H1 (cell line): ENCODE data around the gene EPB41L5. TPM values are rescaled to one million over a fixed set of nuclear protein-coding genes. Genes with fewer than 3 reads are reported as not detected.

ENCODE experiments used
- CTCF ChIA-PET: fragments of 300-600 bp; sonication (Branson Sonifier 250); formaldehyde crosslinking; loops from one replicate; lab custom pipeline; 2021; ENCODE audit not compliant: partially characterized antibody; lab: Charles Lee
- POLR2A ChIA-PET: fragments of 300-600 bp; sonication (Branson Sonifier 250); formaldehyde crosslinking; loops from one replicate; lab custom pipeline; 2021; ENCODE audit warnings: inconsistent platforms; ENCODE audit not compliant: partially characterized antibody; lab: Charles Lee
- DNase-seq, 2 experiments: peaks; one replicate each; pipeline versions ENCODE4 v3.0.0 to v3.0.0-alpha.2; 2010 to 2022; ENCODE audit warnings: low spot score in 2 of 2, low read depth in 1 of 2, mixed read lengths in 1 of 2
- FAIRE-seq: peaks from 2 replicates; lab custom pipeline; 2011; peaks lifted over from hg19 to GRCh38; lab: Jason Lieb, UNC
- H2AFZ ChIP-seq: 2 replicates; pipeline ENCODE4 v1.8.1; 2012; ENCODE audit warnings: low read length, inconsistent platforms
- H2AK5ac ChIP-seq: 2 replicates; pipeline ENCODE4 v1.6.1; 2013; ENCODE audit warnings: low read depth, low read length
- H2BK120ac ChIP-seq: replicated peaks from 2 replicates; pipeline ENCODE3; 2013; ENCODE audit warnings: low read depth, low read length, inconsistent platforms
- H2BK12ac ChIP-seq: 2 replicates; pipeline ENCODE4 v1.6.1; 2013; ENCODE audit warnings: low read depth, low read length
- H2BK15ac ChIP-seq: 2 replicates; pipeline ENCODE4 v1.6.1; 2013; ENCODE audit warnings: low read length
- H2BK20ac ChIP-seq: 2 replicates; pipeline ENCODE4 v1.6.1; 2013; ENCODE audit warnings: low read length
- H2BK5ac ChIP-seq: 2 replicates; pipeline ENCODE4 v1.6.1; 2013; ENCODE audit warnings: low read depth, low read length
- H3K14ac ChIP-seq: 2 replicates; pipeline ENCODE4 v1.6.1; 2013; ENCODE audit warnings: inconsistent platforms; ENCODE audit not compliant: insufficient read length
- H3K18ac ChIP-seq: 2 replicates; pipeline ENCODE4 v1.6.1; 2013; ENCODE audit warnings: low read length; ENCODE audit errors: extremely low read depth
- H3K23ac ChIP-seq: 2 replicates; pipeline ENCODE4 v1.6.1; 2013; ENCODE audit warnings: inconsistent platforms; ENCODE audit not compliant: insufficient read length
- H3K23me2 ChIP-seq: 2 replicates; pipeline ENCODE4 v1.6.1; 2013; ENCODE audit warnings: low read depth, low read length
- H3K27ac ChIP-seq: 2 replicates; pipeline ENCODE4 v1.6.1; 2011; ENCODE audit warnings: low read depth, low read length, inconsistent platforms
- H3K27me3 ChIP-seq, 4 experiments: replicated peaks in 1 of 4; 1 replicate in 1 of 4; 2 replicates in 3 of 4; pipeline versions ENCODE4 v1.6.1 to v1.8.1; 2011 to 2013; ENCODE audit warnings: low read length in 3 of 4, mild to moderate bottlenecking in 3 of 4, inconsistent platforms in 2 of 4, mixed read lengths in 2 of 4, moderate library complexity in 1 of 4; ENCODE audit not compliant: control insufficient read depth in 3 of 4, insufficient read depth in 3 of 4; ENCODE audit errors: extremely low read depth in 1 of 4
- H3K36me3 ChIP-seq, 4 experiments: 2 replicates each; pipeline versions ENCODE4 v1.6.1 to v1.8.1; 2011 to 2013; ENCODE audit warnings: mild to moderate bottlenecking in 4 of 4, low read length in 3 of 4, moderate library complexity in 2 of 4, control low read depth in 1 of 4, inconsistent platforms in 1 of 4; ENCODE audit not compliant: insufficient read depth in 4 of 4, control insufficient read depth in 2 of 4
- H3K4ac ChIP-seq: replicated peaks from 2 replicates; pipeline ENCODE3; 2013; ENCODE audit warnings: low read length, low read depth, mixed read lengths, inconsistent platforms; ENCODE audit not compliant: insufficient read length
- H3K4me1 ChIP-seq, 4 experiments: replicated peaks in 1 of 4; 1 replicate in 1 of 4; 2 replicates in 3 of 4; pipeline versions ENCODE4 v1.6.1 to v1.8.1; 2011 to 2013; ENCODE audit warnings: low read length in 3 of 4, inconsistent platforms in 2 of 4, mixed read lengths in 1 of 4; ENCODE audit not compliant: insufficient read depth in 4 of 4, control insufficient read depth in 3 of 4
- H3K4me2 ChIP-seq, 2 experiments: 2 replicates each; pipeline versions ENCODE4 v1.6.1 to v1.8.1; 2011 to 2013; ENCODE audit warnings: low read depth in 2 of 2, low read length in 2 of 2, control low read depth in 1 of 2, inconsistent platforms in 1 of 2, mild to moderate bottlenecking in 1 of 2; ENCODE audit not compliant: insufficient read depth in 1 of 2
- H3K4me3 ChIP-seq, 4 experiments: fragments of 200-600, 300-600 bp in 1 of 4; sonication (generic), shearing (Covaris generic), sonication (Bioruptor Twin) in 1 of 4; 2 replicates each; pipeline versions ENCODE4 v1.5.1 to v1.8.1; 2011 to 2016; ENCODE audit warnings: low read length in 4 of 4, low read depth in 3 of 4, control low read depth in 2 of 4, inconsistent platforms in 2 of 4, mild to moderate bottlenecking in 2 of 4, mixed read lengths in 1 of 4, moderate library complexity in 1 of 4; ENCODE audit not compliant: insufficient read depth in 2 of 4; ENCODE audit errors: extremely low read depth in 1 of 4
- H3K56ac ChIP-seq: replicated peaks from 2 replicates; pipeline ENCODE3; 2013; ENCODE audit warnings: low read depth, mild to moderate bottlenecking, mixed read lengths, low read length, inconsistent platforms; ENCODE audit not compliant: insufficient read length
- H3K79me1 ChIP-seq: 2 replicates; pipeline ENCODE4 v1.6.1; 2013; ENCODE audit warnings: low read depth, low read length, control low read depth
- H3K79me2 ChIP-seq, 2 experiments: 2 replicates each; pipeline versions ENCODE4 v1.6.1 to v1.8.1; 2012 to 2013; ENCODE audit warnings: low read length in 2 of 2, mild to moderate bottlenecking in 2 of 2, inconsistent platforms in 1 of 2; ENCODE audit not compliant: insufficient read depth in 2 of 2, control insufficient read depth in 1 of 2
- H3K9ac ChIP-seq, 4 experiments: replicated peaks in 1 of 4; 1 replicate in 1 of 4; 2 replicates in 3 of 4; pipeline versions ENCODE4 v1.6.1 to v1.8.1; 2011 to 2013; ENCODE audit warnings: low read depth in 3 of 4, low read length in 3 of 4, control low read depth in 2 of 4, mild to moderate bottlenecking in 2 of 4, moderate library complexity in 2 of 4, inconsistent platforms in 1 of 4; ENCODE audit errors: extremely low read depth in 1 of 4
- H3K9me3 ChIP-seq, 2 experiments: 2 replicates each; pipeline versions ENCODE4 v1.6.1 to v1.8.1; 2012 to 2013; ENCODE audit warnings: mild to moderate bottlenecking in 2 of 2, moderate library complexity in 2 of 2, control low read depth in 1 of 2, inconsistent platforms in 1 of 2, low read depth in 1 of 2, low read length in 1 of 2, mixed read lengths in 1 of 2; ENCODE audit not compliant: insufficient read depth in 2 of 2
- H4K20me1 ChIP-seq, 2 experiments: replicated peaks in 1 of 2; 2 replicates each; pipeline versions ENCODE3 to v1.8.1; 2011 to 2013; ENCODE audit warnings: inconsistent platforms in 2 of 2, low read length in 2 of 2, mild to moderate bottlenecking in 1 of 2; ENCODE audit not compliant: insufficient read depth in 2 of 2, control insufficient read depth in 1 of 2
- H4K5ac ChIP-seq: 2 replicates; pipeline ENCODE4 v1.6.1; 2013; ENCODE audit warnings: low read length, low read depth, mixed read lengths, inconsistent platforms; ENCODE audit not compliant: insufficient read length
- H4K8ac ChIP-seq: 2 replicates; pipeline ENCODE4 v1.8.0; 2013; ENCODE audit warnings: mild to moderate bottlenecking, moderate library complexity, low read length, inconsistent platforms; ENCODE audit not compliant: insufficient read depth; ENCODE audit errors: extremely low read depth
- H4K91ac ChIP-seq: replicated peaks from 2 replicates; pipeline ENCODE3; 2013; ENCODE audit warnings: low read length, mixed read lengths, inconsistent platforms; ENCODE audit not compliant: insufficient read length
- CHD2 ChIP-seq: IDR thresholded peaks from 2 replicates; pipeline ENCODE4 v1.6.1; 2012; ENCODE audit warnings: low read length, improper control_type of control experiment
- CTBP2 ChIP-seq: IDR thresholded peaks from 2 replicates; pipeline ENCODE4 v1.7.0; 2011; ENCODE audit warnings: borderline replicate concordance, mild to moderate bottlenecking, moderate library complexity, mixed read lengths, low read length; ENCODE audit not compliant: insufficient read depth, insufficient read length
- EP300 ChIP-seq, 2 experiments: IDR thresholded peaks; 1 replicate in 1 of 2; 2 replicates in 1 of 2; pipeline ENCODE4 v1.6.1; 2011 to 2012; ENCODE audit warnings: low read depth in 2 of 2, low read length in 2 of 2, mild to moderate bottlenecking in 2 of 2, borderline replicate concordance in 1 of 2, inconsistent platforms in 1 of 2, moderate library complexity in 1 of 2
- EZH2 ChIP-seq: fragments of 200-600 bp; sonication (generic); IDR thresholded peaks from 2 replicates; pipeline ENCODE4 v1.7.1; 2012; ENCODE audit warnings: low read depth, mild to moderate bottlenecking, moderate library complexity, low read length, inconsistent platforms; ENCODE audit not compliant: severe bottlenecking
- FOSL1 ChIP-seq: IDR thresholded peaks from 2 replicates; pipeline ENCODE4 v1.6.1; 2011; ENCODE audit warnings: mild to moderate bottlenecking, low read depth, low read length, moderate library complexity; ENCODE audit not compliant: insufficient read depth
- POLR2A ChIP-seq, 2 experiments: IDR thresholded peaks; 1 replicate in 1 of 2; 2 replicates in 1 of 2; pipeline ENCODE4 v1.6.1; 2011; ENCODE audit warnings: low read depth in 2 of 2, low read length in 2 of 2, mild to moderate bottlenecking in 2 of 2; ENCODE audit errors: control extremely low read depth in 1 of 2
- RBBP5 ChIP-seq: IDR thresholded peaks from 2 replicates; pipeline ENCODE4 v1.7.1; 2012; ENCODE audit warnings: low read depth, mild to moderate bottlenecking, inconsistent platforms, low read length, moderate library complexity, borderline replicate concordance
- RXRA ChIP-seq: IDR thresholded peaks from 2 replicates; pipeline ENCODE4 v1.6.1; 2011; ENCODE audit warnings: low read depth, mild to moderate bottlenecking, low read length, moderate library complexity; ENCODE audit not compliant: insufficient read depth
- SRF ChIP-seq: IDR thresholded peaks from 2 replicates; pipeline ENCODE4 v1.6.1; 2011; ENCODE audit warnings: mild to moderate bottlenecking, low read depth, low read length, moderate library complexity
- TAF1 ChIP-seq: IDR thresholded peaks from 2 replicates; pipeline ENCODE4 v1.6.1; 2011; ENCODE audit warnings: mild to moderate bottlenecking, low read depth, low read length
- WGBS, 2 experiments: shearing (Covaris generic) in 1 of 2; methylation state at CpG; one replicate each; pipeline versions ENCODE4 v1.1.6 to v1.1.7; 2013 to 2015; ENCODE audit warnings: low lambda C conversion rate in 2 of 2, mixed read lengths in 2 of 2, inconsistent platforms in 1 of 2, low coverage in 1 of 2, missing lambda C conversion rate in 1 of 2; ENCODE audit not compliant: insufficient replicate concordance in 2 of 2, insufficient coverage in 1 of 2, insufficient read length in 1 of 2; ENCODE audit errors: extremely low coverage in 1 of 2, missing lambda C conversion rate in 1 of 2; 5-methylcytosine and 5-hydroxymethylcytosine counted together
- polyA plus RNA-seq, 7 experiments: library from polyadenylated mRNA; depleted of rRNA in 3 of 7; stranded (reverse) in 5 of 7; unstranded in 2 of 7; fragments of >200 nt in 5 of 7; fragments of 200-250 nt in 2 of 7; gene quantifications; 1 replicate in 5 of 7; 2 replicates in 1 of 7; 4 replicates in 1 of 7; pipeline versions ENCODE4 v1.2.1 to v1.2.3, GENCODE V29; 2011 to 2013; ENCODE audit warnings: missing spikeins in 2 of 7, mixed read lengths in 2 of 7
- total RNA-seq: library from RNA; stranded (reverse); fragmentation: NEBNext Ultra II Directional; extraction: Animal tissue kit (Norgen Biotek cat#: 25700); gene quantifications from 2 replicates; pipeline ENCODE4 v1.2.1, GENCODE V29; 2021

EPB41L5 gene
- total and polyA plus RNA-seq, 2 of the 8 experiments (the other 6 are each of a cell fraction or from before 2014, with no cell fraction given): 13.5 to 32.3 TPM

- ChIA-PET CTCF (interaction anchor here (1.5 kb wide), 1 partner anchor 13 kb away, joined by 3 read pairs; no protein-coding TSS in a partner anchor), POLR2A (interaction anchor here (0.8 to 1.2 kb wide), 4 partner anchors 9 to 24 kb away, joined by 3 read pairs; no protein-coding TSS in a partner anchor)
- Histone ChIP-seq H3K23me2 (peaks cover 3% of the 10 kb centered on the region; the same call in 1 of the 2 replicates), H4K20me1 (peaks cover 3 to 5% of the 10 kb centered on the region in 2 experiments), H3K4me1 (peaks cover 0 to 7% (median 6%) of the 10 kb centered on the region in 4 experiments; a peak in 5 of 7 replicates), H3K36me3 (peaks cover 0 to 6% (median 0%) of the 10 kb centered on the region in 4 experiments; a peak in 3 of 8 replicates), H4K5ac (peak within 1 kb of the TSS; percentile 90), H3K79me1 (no peaks in the 10 kb centered on the region), H3K27ac (peak within 1 kb of the TSS; percentile 65; the same call in 1 of the 2 replicates), H3K14ac (no peak within 1 kb of the TSS), H2AK5ac (peak within 1 kb of the TSS; percentile 67; the same call in 1 of the 2 replicates), H3K4ac (no peak within 1 kb of the TSS), H2BK120ac (no peak within 1 kb of the TSS), H3K18ac (peak within 1 kb of the TSS; percentile 87), H3K9ac (peak within 1 kb of the TSS in 3 of 4 experiments; percentile 51 to 84 (median 64); a peak in 5 of 7 replicates), H3K79me2 (peaks cover 0 to 2% of the 10 kb centered on the region in 2 experiments; a peak in 1 of 4 replicates), H3K4me2 (peak within 1 kb of the TSS; percentile 67 to 76), H4K91ac (peak within 1 kb of the TSS; percentile 46), H2AFZ (peak within 1 kb of the TSS; percentile 35; the same call in 1 of the 2 replicates), H2BK12ac (no peak within 1 kb of the TSS), H3K56ac (peak within 1 kb of the TSS; percentile 51), H3K4me3 (peak within 1 kb of the TSS; percentile 49 to 78 (median 52)), H2BK20ac (no peak within 1 kb of the TSS), H2BK5ac (no peak within 1 kb of the TSS), H3K9me3 (peaks cover 7 to 9% of the 10 kb centered on the region in 2 experiments), H4K8ac (peak within 1 kb of the TSS; percentile 96), H2BK15ac (0 out of 2 replicates have a peak within 1 kb of the TSS, but pooled peaks have one; percentile 29), H3K23ac (no peak within 1 kb of the TSS), H3K27me3 (peaks cover 13 to 45% (median 29%) of the 10 kb centered on the region in 4 experiments)
- FAIRE-seq (no peak), DNase-seq (peak in 1 of 2 experiments; percentile 93)
- 5% methylated on average over 83 of the region's 108 CpGs; no CpG with 5 or more reads in 1 of the 2 experiments for WGBS, 2 experiments
- peak; percentile 59 for TF ChIP-seq TAF1
- TF ChIP-seq SRF: no peak
- no peak for TF ChIP-seq FOSL1
- no peak for TF ChIP-seq EZH2
- no peak for TF ChIP-seq CTBP2
- no peak for TF ChIP-seq RXRA
- TF ChIP-seq POLR2A (IDR thresholded peaks at IDR 0.05; ENCODE audit: control extremely low read depth in 1 of 2, low read depth in 2 of 2, low read length in 2 of 2): peak in 1 of 2 experiments; percentile 69; a peak in 1 of 3 replicates
- peak; percentile 86 for TF ChIP-seq RBBP5
- TF ChIP-seq CHD2: no peak
- no peak for TF ChIP-seq EP300 (IDR thresholded peaks at IDR 0.05; ENCODE audit: borderline replicate concordance in 1 of 2, low read depth in 2 of 2, low read length in 2 of 2)
These were observed 210.4 kb downstream of the EPB41L5 start, which contains the start of gene TMEM185B for GRCh38 chr2:120223034-120223912. Gene TMEM185B (minus strand): TSS chr2:120223400. CDS start chr2:120222976, 424 bp downstream.
